ENCODE data around the gene GNG14. TPM values are rescaled to one million over a fixed set of nuclear protein-coding genes. Genes with fewer than 3 reads are reported as not detected.

Gene GNG14
- total and polyA plus RNA-seq, 2 of the 4 experiments (the other 2 are of a cell fraction): not detected

DNA sequence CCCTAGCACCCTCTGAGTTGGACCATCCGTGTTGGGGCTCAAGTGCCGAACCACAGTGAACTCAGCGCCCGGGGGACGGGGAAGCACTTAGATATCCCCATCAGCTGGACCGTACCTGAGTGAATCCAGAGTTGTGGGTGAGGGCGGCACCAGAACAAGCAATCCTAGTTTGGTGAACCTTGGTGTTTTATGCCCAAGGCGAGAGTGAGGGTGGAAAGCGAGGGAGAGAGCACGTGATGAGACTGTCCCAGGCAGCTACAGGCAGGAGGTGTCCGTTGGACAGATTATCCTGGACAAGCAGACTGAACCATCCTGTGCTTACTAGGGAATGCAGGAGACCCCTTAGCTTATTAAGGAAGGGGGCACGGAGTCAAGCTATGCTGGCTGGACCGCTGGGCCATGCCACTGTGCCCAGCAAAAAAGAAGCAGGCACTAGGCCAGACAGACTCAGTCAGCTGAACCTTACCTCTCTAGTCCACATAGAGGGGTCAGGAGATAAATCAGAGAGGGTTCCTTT, 50.1 kb downstream of the GNG14 start (continued):
- TF ChIP-seq, protein P1, sequence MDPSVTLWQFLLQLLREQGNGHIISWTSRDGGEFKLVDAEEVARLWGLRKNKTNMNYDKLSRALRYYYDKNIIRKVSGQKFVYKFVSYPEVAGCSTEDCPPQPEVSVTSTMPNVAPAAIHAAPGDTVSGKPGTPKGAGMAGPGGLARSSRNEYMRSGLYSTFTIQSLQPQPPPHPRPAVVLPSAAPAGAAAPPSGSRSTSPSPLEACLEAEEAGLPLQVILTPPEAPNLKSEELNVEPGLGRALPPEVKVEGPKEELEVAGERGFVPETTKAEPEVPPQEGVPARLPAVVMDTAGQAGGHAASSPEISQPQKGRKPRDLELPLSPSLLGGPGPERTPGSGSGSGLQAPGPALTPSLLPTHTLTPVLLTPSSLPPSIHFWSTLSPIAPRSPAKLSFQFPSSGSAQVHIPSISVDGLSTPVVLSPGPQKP (IDR thresholded peaks at IDR 0.05; ENCODE audit: borderline replicate concordance, low read depth, low read length): no peak
- TF ChIP-seq RFX5 (IDR thresholded peaks at IDR 0.05; ENCODE audit: low read depth, low read length) (no peak), CHD1 (IDR thresholded peaks at IDR 0.05; ENCODE audit: low read depth, low read length) (no peak), FOS (IDR thresholded peaks at IDR 0.05; ENCODE audit: low read depth, low read length) (no peak)

Small RNA genes lying within 50 kb of the gene (microRNA-seq; reads per million reads assigned to microRNA genes)
- 298 reads per million, percentile 88 among the genes with 10 or more reads in this experiment for gene SNORD41 (ENCODE audit: insufficient read depth, insufficient read length)

Small RNA genes lying within 50 kb of the gene (small RNA-seq; reads per million reads assigned to genes)
- gene SNORD41: 3.3 to 23.1 (median 5.3) reads per million in 5 experiments

Other genes with a start within 250 kb of the GNG14 start
- gene ZNF443, start 247.0 kb upstream of the GNG14 start, total RNA-seq (2012; rRNA removed): 3.2 and 3.6 TPM in 2 replicates
- 0.52 and 0.79 TPM in 2 replicates for gene ZNF443, start 247.0 kb upstream of the GNG14 start, polyA plus RNA-seq (2012; rRNA removed)
- 3.8 and 4.2 TPM in 2 replicates for gene ZNF709, start 203.2 kb upstream of the GNG14 start, total RNA-seq (2012; rRNA removed)
- gene ZNF709, start 203.2 kb upstream of the GNG14 start, polyA plus RNA-seq (2012; rRNA removed): 0.43 and 0.50 TPM in 2 replicates
- 6.3 and 9.4 TPM in 2 replicates for gene ZNF564, start 136.5 kb upstream of the GNG14 start, total RNA-seq (2012; rRNA removed)
- gene ZNF564, start 136.5 kb upstream of the GNG14 start, polyA plus RNA-seq (2012; rRNA removed): 1.2 and 1.5 TPM in 2 replicates
- 8.1 and 9.0 TPM in 2 replicates for gene ZNF490, start 77.2 kb upstream of the GNG14 start, total RNA-seq (2012; rRNA removed)
- 1.5 and 1.7 TPM in 2 replicates for gene ZNF490, start 77.2 kb upstream of the GNG14 start, polyA plus RNA-seq (2012; rRNA removed)
- 15.8 and 19.4 TPM in 2 replicates for gene ZNF791, start 77.1 kb upstream of the GNG14 start, total RNA-seq (2012; rRNA removed)
- 7.0 and 7.1 TPM in 2 replicates for gene ZNF791, start 77.1 kb upstream of the GNG14 start, polyA plus RNA-seq (2012; rRNA removed)
- gene MAN2B1, start 21.3 kb upstream of the GNG14 start, total RNA-seq (2012; rRNA removed): 10.4 and 10.6 TPM in 2 replicates
- 55.4 and 64.0 TPM in 2 replicates for gene MAN2B1, start 21.3 kb upstream of the GNG14 start, polyA plus RNA-seq (2012; rRNA removed)
- 5.3 and 5.9 TPM in 2 replicates for gene WDR83, start 21.2 kb upstream of the GNG14 start, total RNA-seq (2012; rRNA removed)
- gene WDR83, start 21.2 kb upstream of the GNG14 start, polyA plus RNA-seq (2012; rRNA removed): 8.9 and 10.5 TPM in 2 replicates
- 73.3 and 82.8 TPM in 2 replicates for gene DHPS, start 6.1 kb upstream of the GNG14 start, total RNA-seq (2012; rRNA removed)
- gene DHPS, start 6.1 kb upstream of the GNG14 start, polyA plus RNA-seq (2012; rRNA removed): 85.0 and 88.6 TPM in 2 replicates
- 8.6 and 9.5 TPM in 2 replicates for gene FBXW9, start 8.6 kb downstream of the GNG14 start, total RNA-seq (2012; rRNA removed)
- 14.2 and 14.4 TPM in 2 replicates for gene FBXW9, start 8.6 kb downstream of the GNG14 start, polyA plus RNA-seq (2012; rRNA removed)
- gene TNPO2, start 35.9 kb downstream of the GNG14 start, total RNA-seq (2012; rRNA removed): 32.8 and 36.0 TPM in 2 replicates
- 77.2 and 82.3 TPM in 2 replicates for gene TNPO2, start 35.9 kb downstream of the GNG14 start, polyA plus RNA-seq (2012; rRNA removed)
- gene TRIR, start 46.7 kb downstream of the GNG14 start, total RNA-seq (2012; rRNA removed): 99.2 and 113 TPM in 2 replicates
- gene TRIR, start 46.7 kb downstream of the GNG14 start, polyA plus RNA-seq (2012; rRNA removed): 201 and 242 TPM in 2 replicates
- 111 and 129 TPM in 2 replicates for gene GET3, start 49.5 kb downstream of the GNG14 start, total RNA-seq (2012; rRNA removed)
- 152 and 178 TPM in 2 replicates for gene GET3, start 49.5 kb downstream of the GNG14 start, polyA plus RNA-seq (2012; rRNA removed)
- not detected in 2 replicates for gene BEST2, start 63.8 kb downstream of the GNG14 start, total RNA-seq (2012; rRNA removed)
- gene BEST2, start 63.8 kb downstream of the GNG14 start, polyA plus RNA-seq (2012; rRNA removed): not detected in 2 replicates
- 7.5 and 8.1 TPM in 2 replicates for gene HOOK2, start 87.6 kb downstream of the GNG14 start, total RNA-seq (2012; rRNA removed)
- gene HOOK2, start 87.6 kb downstream of the GNG14 start, polyA plus RNA-seq (2012; rRNA removed): 11.0 and 21.6 TPM in 2 replicates
- 20.8 and 32.8 TPM in 2 replicates for gene JUNB, start 103.5 kb downstream of the GNG14 start, total RNA-seq (2012; rRNA removed)
- gene JUNB, start 103.5 kb downstream of the GNG14 start, polyA plus RNA-seq (2012; rRNA removed): 109 and 141 TPM in 2 replicates
- gene PRDX2, start 113.8 kb downstream of the GNG14 start, total RNA-seq (2012; rRNA removed): 351 and 371 TPM in 2 replicates
- 378 and 383 TPM in 2 replicates for gene PRDX2, start 113.8 kb downstream of the GNG14 start, polyA plus RNA-seq (2012; rRNA removed)
- not detected in 2 replicates for gene THSD8, start 114.1 kb downstream of the GNG14 start, total RNA-seq (2012; rRNA removed)
- gene THSD8, start 114.1 kb downstream of the GNG14 start, polyA plus RNA-seq (2012; rRNA removed): 0.68 and 0.90 TPM in 2 replicates
- gene RNASEH2A, start 118.6 kb downstream of the GNG14 start, total RNA-seq (2012; rRNA removed): 44.6 and 45.5 TPM in 2 replicates
- gene RNASEH2A, start 118.6 kb downstream of the GNG14 start, polyA plus RNA-seq (2012; rRNA removed): 34.9 and 39.4 TPM in 2 replicates
- not detected in 2 replicates for gene RTBDN, start 146.6 kb downstream of the GNG14 start, total RNA-seq (2012; rRNA removed)
- 0.07 and 0.14 TPM in 2 replicates for gene RTBDN, start 146.6 kb downstream of the GNG14 start, polyA plus RNA-seq (2012; rRNA removed)
- 0.28 and 1.1 TPM in 2 replicates for gene MAST1, start 150.5 kb downstream of the GNG14 start, total RNA-seq (2012; rRNA removed)
- 0.44 and 0.56 TPM in 2 replicates for gene MAST1, start 150.5 kb downstream of the GNG14 start, polyA plus RNA-seq (2012; rRNA removed)
- 6.4 and 9.5 TPM in 2 replicates for gene DNASE2, start 193.5 kb downstream of the GNG14 start, total RNA-seq (2012; rRNA removed)
- gene DNASE2, start 193.5 kb downstream of the GNG14 start, polyA plus RNA-seq (2012; rRNA removed): 31.1 and 32.0 TPM in 2 replicates
- not detected in 2 replicates for gene KLF1, start 199.2 kb downstream of the GNG14 start, total RNA-seq (2012; rRNA removed)
- gene KLF1, start 199.2 kb downstream of the GNG14 start, polyA plus RNA-seq (2012; rRNA removed): not detected in 2 replicates
- gene GCDH, start 203.2 kb downstream of the GNG14 start, total RNA-seq (2012; rRNA removed): 41.1 and 41.6 TPM in 2 replicates
- 24.5 and 27.7 TPM in 2 replicates for gene GCDH, start 203.2 kb downstream of the GNG14 start, polyA plus RNA-seq (2012; rRNA removed)
- under 0.01 and 0.36 TPM in 2 replicates for gene SYCE2, start 231.3 kb downstream of the GNG14 start, total RNA-seq (2012; rRNA removed)
- 0.19 and 0.50 TPM in 2 replicates for gene SYCE2, start 231.3 kb downstream of the GNG14 start, polyA plus RNA-seq (2012; rRNA removed)
- gene FARSA, start 245.7 kb downstream of the GNG14 start, total RNA-seq (2012; rRNA removed): 49.3 and 53.0 TPM in 2 replicates
- 75.9 and 80.9 TPM in 2 replicates for gene FARSA, start 245.7 kb downstream of the GNG14 start, polyA plus RNA-seq (2012; rRNA removed)

Measured in IMR-90 (cell line).